ENCODE measurements around the gene VMO1.

DNA sequence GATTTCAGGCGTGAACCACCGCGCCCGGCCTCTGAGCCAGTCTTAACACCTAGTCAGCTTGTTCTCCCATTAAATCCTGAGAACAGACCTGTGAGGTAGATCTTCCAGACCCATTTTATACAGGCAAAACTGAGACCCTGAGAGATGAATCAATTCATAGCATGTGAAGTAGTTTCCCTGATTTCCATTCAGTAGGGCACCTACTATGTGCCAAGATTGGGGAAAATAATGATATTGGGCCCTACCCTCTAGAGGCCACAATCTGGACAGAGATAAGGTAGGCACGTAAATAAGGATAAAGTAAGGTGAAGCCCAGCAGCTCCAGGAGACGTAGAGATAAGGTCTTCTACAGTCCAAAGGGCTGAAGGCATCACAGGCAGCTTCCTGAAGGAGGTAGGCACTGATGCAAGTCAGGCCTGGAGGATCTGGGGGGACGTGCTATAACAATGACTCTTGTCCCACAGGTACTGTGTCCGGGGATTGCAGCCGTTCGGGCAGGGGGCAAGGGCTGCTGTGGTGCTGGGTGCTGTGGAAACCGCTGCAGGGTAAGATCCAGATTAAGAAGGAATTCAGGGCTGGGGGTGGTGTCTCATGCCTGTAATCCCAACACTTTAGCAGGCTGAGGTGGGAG is 5.7 kb downstream of the VMO1 start:
- TF ChIP-seq EZH2 (optimal IDR thresholded peaks at IDR 0.05; ENCODE audit: low read depth, low read length) = no peak
- TF ChIP-seq, protein P1, sequence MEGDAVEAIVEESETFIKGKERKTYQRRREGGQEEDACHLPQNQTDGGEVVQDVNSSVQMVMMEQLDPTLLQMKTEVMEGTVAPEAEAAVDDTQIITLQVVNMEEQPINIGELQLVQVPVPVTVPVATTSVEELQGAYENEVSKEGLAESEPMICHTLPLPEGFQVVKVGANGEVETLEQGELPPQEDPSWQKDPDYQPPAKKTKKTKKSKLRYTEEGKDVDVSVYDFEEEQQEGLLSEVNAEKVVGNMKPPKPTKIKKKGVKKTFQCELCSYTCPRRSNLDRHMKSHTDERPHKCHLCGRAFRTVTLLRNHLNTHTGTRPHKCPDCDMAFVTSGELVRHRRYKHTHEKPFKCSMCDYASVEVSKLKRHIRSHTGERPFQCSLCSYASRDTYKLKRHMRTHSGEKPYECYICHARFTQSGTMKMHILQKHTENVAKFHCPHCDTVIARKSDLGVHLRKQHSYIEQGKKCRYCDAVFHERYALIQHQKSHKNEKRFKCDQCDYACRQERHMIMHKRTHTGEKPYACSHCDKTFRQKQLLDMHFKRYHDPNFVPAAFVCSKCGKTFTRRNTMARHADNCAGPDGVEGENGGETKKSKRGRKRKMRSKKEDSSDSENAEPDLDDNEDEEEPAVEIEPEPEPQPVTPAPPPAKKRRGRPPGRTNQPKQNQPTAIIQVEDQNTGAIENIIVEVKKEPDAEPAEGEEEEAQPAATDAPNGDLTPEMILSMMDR (IDR thresholded peaks at IDR 0.05; ENCODE audit: low read length) = no peak
- no peak for TF ChIP-seq EZH2phosphoT487 (IDR thresholded peaks at IDR 0.05; ENCODE audit: low read length)

Measured in MM.1S (cell line).